Heart left ventricle (tissue), 13 donors: ENCODE measurements around the gene FETUB.

ENCODE experiments used
- CTCF ChIP-seq, 12 donors: fragments of 200-600 bp; sonication (generic) in 4 of 12; IDR thresholded peaks; one replicate each; pipeline versions ENCODE4 v1.5.0 to v1.8.0; 2018 to 2022; ENCODE audit warnings: antibody characterized with exemption in 12 of 12, mild to moderate bottlenecking in 5 of 12
- POLR2A ChIP-seq, 2 donors: fragments of 450-650 bp; IDR thresholded peaks; one replicate each; pipeline ENCODE4 v1.6.1; 2017; ENCODE audit warnings: antibody characterized with exemption in 2 of 2, mild to moderate bottlenecking in 2 of 2, moderate library complexity in 2 of 2
- donor health status: ischemic (EF 13 %, LVEDD 7.1; RV severe dilation, severe dysfunction).
- donor health status: DM: no; HTN: yes; CAD: no.
- donor health status: DM: no; HTN: no; CAD: no.
- donor health status: ischemic (EF 25% LVEDD 6.9; RV normal size, moderate dysfunction).
- donor health status: ischemic (EF 25% LVEDD 5.7; RV mildly dilated, moderate dysfunction).
- donor health status: ischemic (EF 35%, LVEDD 5.7; RV mildly dilated, moderate dysfunction).
- donor health status: nonischemic (EF 11% LVEDD 7.7; RV severe dilation, severe dysfunction).
- donor health status: DM: yes; HTN: yes; CAD: no.
- donor health status: PGD.
- donor health status: ischemic (EF 29% LVEDD 5.4; RV normal size, mild dysfunction).
- donor health status: nonischemic (EF 23%, LVEDD 6.1; RV moderate dilation, normal function).

DNA sequence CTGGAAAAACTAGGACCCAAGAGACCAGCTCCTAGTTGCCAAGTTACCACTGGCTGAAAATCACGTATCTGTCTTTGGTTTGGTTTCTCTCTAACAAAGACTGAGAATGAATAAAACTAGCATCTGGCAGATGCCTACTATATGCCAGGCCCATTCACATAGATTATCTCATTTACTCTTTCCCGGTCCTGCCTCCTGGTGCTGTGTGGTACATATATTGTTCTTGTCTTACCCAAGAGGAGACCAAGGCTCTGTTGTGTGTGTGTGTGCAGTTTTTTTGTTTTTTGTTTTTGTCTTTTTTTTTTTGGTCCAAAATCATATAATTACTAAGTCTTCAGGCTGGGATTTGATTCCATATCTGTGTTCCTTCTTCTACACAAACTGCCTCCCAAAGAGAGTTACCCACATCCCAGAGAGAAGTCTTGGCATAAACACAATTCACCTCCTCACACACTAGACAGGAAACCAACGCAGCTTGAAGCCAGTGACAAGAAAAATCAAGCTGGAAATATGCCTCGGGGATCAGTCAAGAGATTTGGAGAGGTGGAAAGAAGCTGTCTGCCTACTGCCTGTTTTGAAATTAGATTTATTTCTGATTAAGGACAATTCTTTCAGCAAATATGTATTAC lies 26.4 kb upstream of the FETUB start:
- TF ChIP-seq POLR2A (IDR thresholded peaks at IDR 0.05) (no peak), CTCF (IDR thresholded peaks at IDR 0.05) (no peak)
